ENCODE results near the gene LAPTM5.
"Not testable (repeated sequence)": the region's sequence is repeated elsewhere in the genome, so short reads cannot be mapped to it uniquely, and the experiment has no call there.

LAPTM5 gene

DNA sequence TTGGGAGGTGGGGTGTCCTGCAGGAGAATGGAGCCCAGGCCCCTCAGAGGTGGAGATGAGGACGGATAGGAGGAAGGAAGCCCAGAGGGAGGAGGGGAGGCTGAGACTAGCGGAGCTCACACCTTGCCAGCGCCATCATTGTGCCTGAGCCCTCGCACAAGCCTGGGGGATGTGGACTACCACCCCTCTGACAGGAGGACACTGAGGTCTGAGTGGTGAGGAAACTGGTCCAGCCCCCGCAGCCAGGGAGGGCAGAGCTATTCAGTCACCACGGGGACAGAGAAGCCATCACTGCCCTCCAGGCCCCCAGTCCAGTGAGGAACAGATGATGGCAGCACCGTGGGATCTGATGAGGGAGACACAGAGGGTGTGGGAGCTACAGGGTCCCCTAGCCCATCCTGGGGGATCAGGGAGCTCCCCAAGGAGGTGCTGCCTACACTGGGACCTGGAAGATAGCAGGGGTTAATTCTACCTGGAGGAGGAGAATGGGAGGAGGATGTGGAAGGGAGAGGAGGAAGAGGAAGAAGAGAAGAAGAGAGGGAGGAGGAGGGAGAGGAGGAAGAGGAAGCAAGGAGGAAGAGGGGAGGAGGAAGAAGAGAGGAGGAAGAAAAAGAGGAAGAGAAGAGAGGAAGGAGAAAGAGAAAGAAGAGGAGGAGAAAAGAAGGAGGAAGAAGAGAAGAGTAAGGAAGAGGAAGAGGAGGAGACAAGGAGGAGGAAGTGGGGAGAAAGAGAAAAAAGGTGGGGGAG lies 65.2 kb downstream of the LAPTM5 start:
- no peak for DNase-seq (ENCODE audit: low spot score)
- TF ChIP-seq, protein P1, sequence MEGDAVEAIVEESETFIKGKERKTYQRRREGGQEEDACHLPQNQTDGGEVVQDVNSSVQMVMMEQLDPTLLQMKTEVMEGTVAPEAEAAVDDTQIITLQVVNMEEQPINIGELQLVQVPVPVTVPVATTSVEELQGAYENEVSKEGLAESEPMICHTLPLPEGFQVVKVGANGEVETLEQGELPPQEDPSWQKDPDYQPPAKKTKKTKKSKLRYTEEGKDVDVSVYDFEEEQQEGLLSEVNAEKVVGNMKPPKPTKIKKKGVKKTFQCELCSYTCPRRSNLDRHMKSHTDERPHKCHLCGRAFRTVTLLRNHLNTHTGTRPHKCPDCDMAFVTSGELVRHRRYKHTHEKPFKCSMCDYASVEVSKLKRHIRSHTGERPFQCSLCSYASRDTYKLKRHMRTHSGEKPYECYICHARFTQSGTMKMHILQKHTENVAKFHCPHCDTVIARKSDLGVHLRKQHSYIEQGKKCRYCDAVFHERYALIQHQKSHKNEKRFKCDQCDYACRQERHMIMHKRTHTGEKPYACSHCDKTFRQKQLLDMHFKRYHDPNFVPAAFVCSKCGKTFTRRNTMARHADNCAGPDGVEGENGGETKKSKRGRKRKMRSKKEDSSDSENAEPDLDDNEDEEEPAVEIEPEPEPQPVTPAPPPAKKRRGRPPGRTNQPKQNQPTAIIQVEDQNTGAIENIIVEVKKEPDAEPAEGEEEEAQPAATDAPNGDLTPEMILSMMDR (IDR thresholded peaks at IDR 0.05; ENCODE audit: extremely low read depth, missing control alignments) = no peak

DNA sequence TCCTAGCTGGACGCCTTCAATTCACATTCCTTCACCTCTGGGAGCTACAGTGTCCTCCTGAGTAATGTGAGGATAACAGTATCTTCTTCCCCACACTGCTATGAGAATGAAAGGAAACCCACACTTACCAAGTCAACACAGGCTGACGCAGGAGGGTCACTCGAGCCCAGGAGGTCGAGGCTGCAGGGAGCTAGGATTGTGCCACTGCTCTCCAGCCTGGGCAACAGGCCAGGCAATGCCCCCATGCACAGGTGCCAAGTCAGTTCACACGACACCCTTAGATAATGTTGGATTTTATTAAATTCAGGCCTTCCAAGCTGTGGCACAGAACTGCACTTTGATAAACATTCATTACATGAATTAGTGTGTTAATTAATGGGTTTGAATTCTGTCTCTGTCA lies 66.1 kb downstream of the LAPTM5 start:
- TF ChIP-seq, protein P1 (IDR thresholded peaks at IDR 0.05; ENCODE audit: extremely low read depth, missing control alignments) = no peak
- DNase-seq (ENCODE audit: low spot score) = no peak

GRCh38 chr1:30689901-30690645 lies 67.5 kb downstream of the LAPTM5 start:
- TF ChIP-seq, protein P1 (IDR thresholded peaks at IDR 0.05; ENCODE audit: extremely low read depth, missing control alignments) = no peak
- DNase-seq (ENCODE audit: low spot score) = no peak

DNA sequence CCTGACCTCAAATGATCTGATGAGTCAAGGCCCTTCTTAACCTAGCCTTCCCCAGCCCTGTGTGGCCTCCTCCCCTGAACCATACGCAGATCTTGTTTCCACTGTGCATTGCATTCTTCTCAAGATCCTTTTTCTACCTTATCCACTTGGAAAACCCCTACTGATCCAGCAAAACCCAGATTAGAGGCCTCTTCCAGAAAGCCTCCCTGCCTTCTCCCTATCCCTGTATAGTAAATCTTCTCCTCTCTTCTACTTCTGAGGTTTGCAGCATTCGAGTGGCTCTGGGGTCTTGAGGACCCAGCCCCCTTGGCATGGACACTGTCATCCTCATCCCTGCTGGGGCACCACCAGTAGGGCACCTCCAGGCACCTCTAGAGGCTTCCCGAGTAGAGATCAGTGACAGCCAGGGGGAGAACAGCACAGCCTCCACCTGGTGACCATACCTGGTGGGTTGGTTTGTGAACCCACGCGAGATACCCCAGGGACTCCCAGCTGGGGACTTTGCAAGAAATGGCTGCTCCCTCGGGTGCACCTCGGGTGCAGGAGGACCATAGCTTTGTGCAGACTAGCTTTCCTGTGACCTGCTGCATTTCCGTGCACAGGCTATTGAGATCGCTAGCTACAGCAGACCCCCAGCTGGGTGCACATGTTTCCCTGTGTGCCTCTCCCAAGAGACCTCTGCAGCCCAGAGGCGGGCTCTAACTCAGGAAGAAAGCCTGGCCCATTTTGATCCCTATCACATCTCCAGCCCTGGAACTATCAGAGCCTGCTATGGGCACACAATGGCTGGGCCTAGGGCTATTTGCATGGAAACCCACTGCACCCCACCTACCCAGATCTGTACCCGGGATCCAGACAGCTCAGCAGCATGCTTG lies 68.4 kb downstream of the LAPTM5 start:
- TF ChIP-seq, protein P1 (IDR thresholded peaks at IDR 0.05; ENCODE audit: extremely low read depth, missing control alignments) = no peak
- DNase-seq (ENCODE audit: low spot score) = no peak

DNA sequence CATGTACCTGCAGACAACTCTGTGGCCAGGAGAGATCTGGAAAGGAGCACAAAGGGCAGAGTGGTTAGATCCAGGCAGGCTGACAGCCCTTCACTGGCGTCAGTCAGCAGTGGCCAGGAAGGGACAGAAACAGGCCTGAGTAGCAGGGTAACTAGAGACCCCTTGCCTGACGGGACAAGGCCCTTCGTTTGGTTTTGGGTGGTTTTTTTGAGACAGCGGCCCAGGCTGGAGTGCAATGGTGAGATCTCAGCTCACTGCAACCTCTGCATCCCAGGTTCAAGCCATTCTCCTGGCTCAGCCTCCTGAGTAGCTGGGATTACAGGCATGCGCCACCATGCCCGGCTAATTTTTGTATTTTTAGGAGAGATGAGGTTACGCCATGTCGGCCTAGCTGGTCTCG lies 69.1 kb downstream of the LAPTM5 start:
- DNase-seq (ENCODE audit: low spot score) = not testable (repeated sequence)

- TF ChIP-seq, protein P1 (IDR thresholded peaks at IDR 0.05; ENCODE audit: extremely low read depth, missing control alignments) = no peak
- DNase-seq (ENCODE audit: low spot score) = no peak
Measured at GRCh38 chr1:30687886-30688285, 69.7 kb downstream of the LAPTM5 start.

DNA sequence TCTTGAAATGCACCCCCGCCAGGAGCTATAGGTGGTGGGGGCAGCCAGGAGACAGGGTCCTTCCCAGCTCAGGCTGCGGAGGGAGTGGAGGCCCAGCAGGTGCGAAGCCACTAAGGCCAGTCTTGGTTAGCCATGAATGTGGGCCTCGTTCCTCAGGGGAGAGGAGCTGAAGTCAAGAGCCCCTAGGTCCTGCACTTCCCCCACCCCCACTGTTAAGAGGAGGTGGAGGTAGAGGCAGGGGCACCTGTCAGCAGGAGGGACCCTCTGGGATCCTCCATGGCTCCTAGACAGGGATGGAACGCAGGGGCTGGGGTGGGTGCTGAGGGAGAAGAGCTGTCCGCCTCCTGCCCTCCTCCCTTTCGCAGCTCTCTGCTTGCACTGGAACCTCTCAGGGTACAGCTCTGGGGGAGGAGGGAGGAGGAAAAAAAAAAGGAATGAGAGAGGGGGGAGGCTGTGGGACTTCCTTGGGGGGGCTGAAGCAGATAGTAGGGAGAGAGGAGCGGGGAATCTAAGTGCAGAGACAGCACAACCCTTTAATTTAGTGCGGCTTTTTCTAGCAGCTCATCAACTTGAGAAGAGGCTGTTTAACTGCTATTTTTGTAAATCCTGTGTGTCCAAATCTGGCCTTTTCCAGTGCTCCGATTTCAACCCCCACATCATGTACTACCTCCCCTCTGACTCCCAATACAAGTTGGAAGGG lies 71.2 kb downstream of the LAPTM5 start:
- DNase-seq (ENCODE audit: low spot score) = no peak
- TF ChIP-seq, protein P1 (IDR thresholded peaks at IDR 0.05; ENCODE audit: extremely low read depth, missing control alignments) = no peak
